ENCODE data around the gene CRABP1. TPM values are rescaled to one million over a fixed set of nuclear protein-coding genes. Genes with fewer than 3 reads are reported as not detected.

The CRABP1 gene
- total RNA-seq: not detected in 2 replicates

GRCh38 chr15:78340231-78341056 lies at the start of gene CRABP1:
CRABP1 (plus strand) TSS chr15:78340353; CDS start chr15:78340429, 76 bp downstream.
- H3K4me1 ChIP-seq (ENCODE audit: insufficient read depth, low read length): no peaks in the 10 kb centered on the region
- no peak within 1 kb of the TSS for H3K27ac ChIP-seq (ENCODE audit: low read depth, low read length)
- no peak within 1 kb of the TSS for H2AFZ ChIP-seq (ENCODE audit: low read length)
- no peaks in the 10 kb centered on the region for H4K20me1 ChIP-seq (ENCODE audit: insufficient read depth, low read length)
- no peak within 1 kb of the TSS for H3K4me3 ChIP-seq (ENCODE audit: insufficient read depth, low read length)
- H3K9me3 ChIP-seq (ENCODE audit: low read depth, low read length): no peaks in the 10 kb centered on the region
- H3K79me2 ChIP-seq (ENCODE audit: insufficient read depth, low read length): no peaks in the 10 kb centered on the region
- no peak within 1 kb of the TSS for H3K4me2 ChIP-seq (ENCODE audit: insufficient read depth, low read length)
- no peak for TF ChIP-seq CTCF (IDR thresholded peaks at IDR 0.05; ENCODE audit: extremely low read depth, low read depth, low read length)
- H3K36me3 ChIP-seq (ENCODE audit: insufficient read depth, low read length): no peaks in the 10 kb centered on the region
- DNase-seq (ENCODE audit: insufficient read length, low spot score, missing footprints): no peak
- peaks cover 73% of the 10 kb centered on the region for H3K27me3 ChIP-seq (ENCODE audit: insufficient read depth, low read length)

- no peak overlapping the region for H2AFZ ChIP-seq (ENCODE audit: low read length)
- no peak overlapping the region for H3K4me3 ChIP-seq (ENCODE audit: insufficient read depth, low read length)
- no peak for DNase-seq (ENCODE audit: insufficient read length, low spot score, missing footprints)
- no peaks in the 10 kb centered on the region for H3K27me3 ChIP-seq (ENCODE audit: insufficient read depth, low read length)
- H4K20me1 ChIP-seq (ENCODE audit: insufficient read depth, low read length): peaks cover 12% of the 10 kb centered on the region
- peaks cover 82% of the 10 kb centered on the region for H3K36me3 ChIP-seq (ENCODE audit: insufficient read depth, low read length)
- H3K4me1 ChIP-seq (ENCODE audit: insufficient read depth, low read length): no peaks in the 10 kb centered on the region
- H3K27ac ChIP-seq (ENCODE audit: low read depth, low read length): no peak overlapping the region
- no peaks in the 10 kb centered on the region for H3K9me3 ChIP-seq (ENCODE audit: low read depth, low read length)
- H3K4me2 ChIP-seq (ENCODE audit: insufficient read depth, low read length): no peak overlapping the region
- TF ChIP-seq CTCF (IDR thresholded peaks at IDR 0.05; ENCODE audit: extremely low read depth, low read depth, low read length): no peak
- H3K79me2 ChIP-seq (ENCODE audit: insufficient read depth, low read length): peaks cover 14% of the 10 kb centered on the region
Measured at GRCh38 chr15:78291052-78291451, 49.1 kb upstream of the CRABP1 start.

GRCh38 chr15:78291698-78292097 lies 48.5 kb upstream of the CRABP1 start:
- peaks cover 78% of the 10 kb centered on the region for H3K36me3 ChIP-seq (ENCODE audit: insufficient read depth, low read length)
- peaks cover 18% of the 10 kb centered on the region for H3K79me2 ChIP-seq (ENCODE audit: insufficient read depth, low read length)
- H4K20me1 ChIP-seq (ENCODE audit: insufficient read depth, low read length): peaks cover 12% of the 10 kb centered on the region
- no peaks in the 10 kb centered on the region for H3K27me3 ChIP-seq (ENCODE audit: insufficient read depth, low read length)
- no peak overlapping the region for H2AFZ ChIP-seq (ENCODE audit: low read length)
- H3K4me1 ChIP-seq (ENCODE audit: insufficient read depth, low read length): no peaks in the 10 kb centered on the region
- H3K9me3 ChIP-seq (ENCODE audit: low read depth, low read length): no peaks in the 10 kb centered on the region
- H3K27ac ChIP-seq (ENCODE audit: low read depth, low read length): no peak overlapping the region
- TF ChIP-seq CTCF (IDR thresholded peaks at IDR 0.05; ENCODE audit: extremely low read depth, low read depth, low read length): no peak
- no peak overlapping the region for H3K4me3 ChIP-seq (ENCODE audit: insufficient read depth, low read length)
- H3K4me2 ChIP-seq (ENCODE audit: insufficient read depth, low read length): no peak overlapping the region
- DNase-seq (ENCODE audit: insufficient read length, low spot score, missing footprints): no peak

GRCh38 chr15:78292219-78292618 lies 47.9 kb upstream of the CRABP1 start:
- H3K27ac ChIP-seq (ENCODE audit: low read depth, low read length): no peak overlapping the region
- H3K4me1 ChIP-seq (ENCODE audit: insufficient read depth, low read length): no peaks in the 10 kb centered on the region
- H3K4me2 ChIP-seq (ENCODE audit: insufficient read depth, low read length): no peak overlapping the region
- no peaks in the 10 kb centered on the region for H3K9me3 ChIP-seq (ENCODE audit: low read depth, low read length)
- no peaks in the 10 kb centered on the region for H3K27me3 ChIP-seq (ENCODE audit: insufficient read depth, low read length)
- peaks cover 23% of the 10 kb centered on the region for H3K79me2 ChIP-seq (ENCODE audit: insufficient read depth, low read length)
- no peak overlapping the region for H2AFZ ChIP-seq (ENCODE audit: low read length)
- no peak for DNase-seq (ENCODE audit: insufficient read length, low spot score, missing footprints)
- peaks cover 15% of the 10 kb centered on the region for H4K20me1 ChIP-seq (ENCODE audit: insufficient read depth, low read length)
- H3K36me3 ChIP-seq (ENCODE audit: insufficient read depth, low read length): peaks cover 73% of the 10 kb centered on the region
- no peak overlapping the region for H3K4me3 ChIP-seq (ENCODE audit: insufficient read depth, low read length)
- TF ChIP-seq CTCF (IDR thresholded peaks at IDR 0.05; ENCODE audit: extremely low read depth, low read depth, low read length): no peak
